ENCODE results near the gene CHD5. TPM values are rescaled to one million over a fixed set of nuclear protein-coding genes. Genes with fewer than 3 reads are reported as not detected.

Gene CHD5
- total RNA-seq, 1 donor from 2014 or later, result 4.9 TPM

DNA sequence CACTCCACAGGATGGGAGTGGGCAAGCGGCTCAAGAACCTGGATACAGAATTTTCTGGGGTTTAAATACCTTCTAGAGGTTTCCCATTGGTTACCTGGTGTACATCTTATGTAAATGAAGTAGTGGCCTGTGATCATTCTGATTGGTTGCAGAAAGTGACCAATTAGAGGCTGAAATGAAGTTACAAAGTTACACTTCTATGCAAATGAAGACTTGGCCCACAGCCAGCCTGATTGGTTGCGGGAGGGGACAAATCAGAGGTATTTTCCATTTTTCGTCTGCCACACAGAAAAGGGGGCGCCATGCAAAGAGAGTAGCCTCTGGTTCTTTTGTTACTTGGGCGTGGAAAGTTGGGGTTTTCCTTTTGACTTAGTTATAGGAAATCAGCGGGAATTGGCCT is 125.5 kb downstream of the CHD5 start:
- Mint-ChIP-seq H3K27ac (no peak overlapping the region), H3K27me3 (ENCODE audit: low read depth) (peaks cover 47% of the 10 kb centered on the region), H3K4me1 (peaks cover 3% of the 10 kb centered on the region), H3K9me3 (no peaks in the 10 kb centered on the region), H3K36me3 (no peaks in the 10 kb centered on the region), H3K4me3 (no peak overlapping the region)
- DNase-seq (ENCODE audit: low spot score in 2 of 2, unreplicated experiment in 2 of 2), result no peak
- TF ChIP-seq, protein P1, sequence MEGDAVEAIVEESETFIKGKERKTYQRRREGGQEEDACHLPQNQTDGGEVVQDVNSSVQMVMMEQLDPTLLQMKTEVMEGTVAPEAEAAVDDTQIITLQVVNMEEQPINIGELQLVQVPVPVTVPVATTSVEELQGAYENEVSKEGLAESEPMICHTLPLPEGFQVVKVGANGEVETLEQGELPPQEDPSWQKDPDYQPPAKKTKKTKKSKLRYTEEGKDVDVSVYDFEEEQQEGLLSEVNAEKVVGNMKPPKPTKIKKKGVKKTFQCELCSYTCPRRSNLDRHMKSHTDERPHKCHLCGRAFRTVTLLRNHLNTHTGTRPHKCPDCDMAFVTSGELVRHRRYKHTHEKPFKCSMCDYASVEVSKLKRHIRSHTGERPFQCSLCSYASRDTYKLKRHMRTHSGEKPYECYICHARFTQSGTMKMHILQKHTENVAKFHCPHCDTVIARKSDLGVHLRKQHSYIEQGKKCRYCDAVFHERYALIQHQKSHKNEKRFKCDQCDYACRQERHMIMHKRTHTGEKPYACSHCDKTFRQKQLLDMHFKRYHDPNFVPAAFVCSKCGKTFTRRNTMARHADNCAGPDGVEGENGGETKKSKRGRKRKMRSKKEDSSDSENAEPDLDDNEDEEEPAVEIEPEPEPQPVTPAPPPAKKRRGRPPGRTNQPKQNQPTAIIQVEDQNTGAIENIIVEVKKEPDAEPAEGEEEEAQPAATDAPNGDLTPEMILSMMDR (IDR thresholded peaks at IDR 0.05; ENCODE audit: unreplicated experiment), result no peak

DNA sequence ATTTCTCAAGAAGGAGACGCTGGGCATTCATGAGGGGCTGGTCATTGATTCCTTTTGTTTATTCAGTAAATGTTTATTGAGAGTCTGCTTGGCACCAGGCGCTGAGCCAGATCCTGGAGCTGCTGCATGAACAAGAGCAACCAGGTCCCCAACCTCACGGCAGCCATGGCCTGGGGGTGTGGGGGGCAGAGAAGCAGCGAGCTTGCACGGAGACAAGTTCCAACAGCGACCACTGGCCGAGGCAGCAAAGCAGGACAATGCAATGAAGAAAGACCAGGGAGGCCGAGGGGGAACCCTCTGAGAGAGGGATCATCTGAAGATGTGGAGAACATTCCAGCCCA is 126.9 kb downstream of the CHD5 start:
- Mint-ChIP-seq H3K9me3 (no peaks in the 10 kb centered on the region), H3K36me3 (no peaks in the 10 kb centered on the region), H3K27ac (no peak overlapping the region), H3K4me1 (peaks cover 3% of the 10 kb centered on the region), H3K27me3 (ENCODE audit: low read depth) (peaks cover 52% of the 10 kb centered on the region), H3K4me3 (no peak overlapping the region)
- no peak for DNase-seq (ENCODE audit: low spot score in 2 of 2, unreplicated experiment in 2 of 2)
- TF ChIP-seq, protein P1 (IDR thresholded peaks at IDR 0.05; ENCODE audit: unreplicated experiment), result no peak

DNA sequence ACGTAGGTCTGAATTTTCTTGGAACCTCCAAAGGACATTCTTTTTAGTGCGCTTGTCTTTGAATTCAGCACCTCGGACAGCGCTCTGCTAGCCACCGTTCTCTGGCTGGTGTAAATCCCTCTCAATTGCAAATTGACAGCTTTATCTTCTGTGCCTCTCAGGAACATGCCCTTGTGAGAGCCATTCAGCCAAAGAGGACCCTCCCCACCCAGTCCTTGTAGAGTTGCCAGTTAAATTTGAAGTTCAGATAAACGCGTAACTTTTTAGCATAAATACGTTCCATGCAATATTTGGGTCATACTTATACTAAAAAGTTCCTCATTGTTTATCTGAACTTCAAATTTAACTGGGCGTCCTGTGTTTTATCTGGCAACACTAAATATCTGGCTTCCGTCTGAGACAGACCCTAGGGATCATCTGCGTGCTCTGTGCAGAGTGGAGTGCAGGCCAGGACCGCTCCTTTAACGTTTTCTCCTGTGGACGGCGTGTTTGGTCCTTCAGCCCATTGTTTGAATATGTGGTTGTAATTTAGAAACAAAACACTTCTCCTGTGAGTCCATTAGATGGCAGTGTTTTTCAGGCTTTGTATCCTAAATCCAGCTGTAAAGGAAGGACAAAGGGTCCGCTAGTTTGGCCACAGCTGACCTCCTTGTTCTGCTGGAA is 127.4 kb downstream of the CHD5 start:
- H3K27me3 Mint-ChIP-seq (ENCODE audit: low read depth), result peaks cover 54% of the 10 kb centered on the region
- peak; percentile 63 to 78 for DNase-seq (ENCODE audit: low spot score in 2 of 2, unreplicated experiment in 2 of 2)
- no peak overlapping the region for H3K27ac Mint-ChIP-seq
- peaks cover 3% of the 10 kb centered on the region for H3K4me1 Mint-ChIP-seq
- H3K4me3 Mint-ChIP-seq, result no peak overlapping the region
- TF ChIP-seq, protein P1 (IDR thresholded peaks at IDR 0.05; ENCODE audit: unreplicated experiment), result peak; percentile 55
- H3K36me3 Mint-ChIP-seq, result no peaks in the 10 kb centered on the region
- H3K9me3 Mint-ChIP-seq, result no peaks in the 10 kb centered on the region

Other genes starting within 250 kb of the CHD5 start
- gene NPHP4, start 187.9 kb downstream of the CHD5 start, total RNA-seq, result 15.6 to 16.4 TPM (median 16.4 TPM) in 3 replicates
- gene KCNAB2, start 134.4 kb downstream of the CHD5 start, total RNA-seq, result 10.7 to 12.7 TPM (median 10.8 TPM) in 3 replicates
- gene RPL22, start 19.3 kb upstream of the CHD5 start, total RNA-seq, result 411 to 435 TPM (median 426 TPM) in 3 replicates
- gene RNF207, start 25.8 kb upstream of the CHD5 start, total RNA-seq, result 467 to 481 TPM (median 477 TPM) in 3 replicates
- gene ICMT, start 55.6 kb upstream of the CHD5 start, total RNA-seq, result 35.1 to 39.8 TPM (median 39.3 TPM) in 3 replicates
- gene HES3, start 63.9 kb upstream of the CHD5 start, total RNA-seq, result not detected in 3 replicates
- 24.6 to 27.5 TPM (median 25.0 TPM) in 3 replicates for gene GPR153, start 80.8 kb upstream of the CHD5 start, total RNA-seq
- gene ACOT7, start 213.4 kb upstream of the CHD5 start, total RNA-seq, result 17.4 to 21.3 TPM (median 20.3 TPM) in 3 replicates
- gene HES2, start 239.6 kb upstream of the CHD5 start, total RNA-seq, result 0.90 to 1.1 TPM (median 0.98 TPM) in 3 replicates
- gene ESPN, start 244.5 kb upstream of the CHD5 start, total RNA-seq, result 1.2 to 1.6 TPM (median 1.4 TPM) in 3 replicates

Data from mesothelial cell of epicardium (in vitro differentiated cells).